KMS-11 (cell line): ENCODE measurements around the gene CAP1.

ENCODE experiments used
- H2AFZ ChIP-seq: fragments of 200-600 bp; sonication (generic); 2 replicates; pipeline ENCODE4 v1.6.1; 2016; ENCODE audit warnings: antibody characterized with exemption, mixed run types, low read depth
- H3K27ac ChIP-seq: fragments of 200-600 bp; sonication (generic); 2 replicates; pipeline ENCODE4 v1.6.1; 2016; ENCODE audit warnings: mild to moderate bottlenecking, mixed run types
- H3K27me3 ChIP-seq: fragments of 200-600 bp; sonication (generic); 2 replicates; pipeline ENCODE4 v1.6.1; 2017; ENCODE audit warnings: mild to moderate bottlenecking, low read depth, mixed run types, moderate library complexity; ENCODE audit not compliant: insufficient read depth
- H3K36me3 ChIP-seq: fragments of 200-600 bp; sonication (generic); 2 replicates; pipeline ENCODE4 v1.6.1; 2017; ENCODE audit warnings: mild to moderate bottlenecking, mixed run types; ENCODE audit not compliant: insufficient read depth
- H3K4me1 ChIP-seq: fragments of 200-600 bp; sonication (generic); 2 replicates; pipeline ENCODE4 v1.6.1; 2016; ENCODE audit warnings: mild to moderate bottlenecking, low read depth, mixed run types; ENCODE audit not compliant: poor library complexity, severe bottlenecking
- H3K4me2 ChIP-seq: fragments of 200-600 bp; sonication (generic); 2 replicates; pipeline ENCODE4 v1.7.0; 2016; ENCODE audit warnings: mild to moderate bottlenecking, mixed run types
- H3K4me3 ChIP-seq: fragments of 200-600 bp; sonication (generic); IDR thresholded peaks from 2 replicates; pipeline ENCODE4 v1.6.1; 2017; ENCODE audit warnings: low read depth, low read length, mixed read lengths; ENCODE audit not compliant: insufficient read depth
- H3K79me2 ChIP-seq: fragments of 200-600 bp; sonication (generic); 2 replicates; pipeline ENCODE4 v1.6.1; 2016; ENCODE audit warnings: low read depth, mixed run types; ENCODE audit not compliant: insufficient read depth
- H3K9ac ChIP-seq: fragments of 200-600 bp; sonication (generic); 2 replicates; pipeline ENCODE4 v1.6.1; 2016; ENCODE audit warnings: mild to moderate bottlenecking, mixed run types
- H4K20me1 ChIP-seq: fragments of 200-600 bp; sonication (generic); 2 replicates; pipeline ENCODE4 v1.6.1; 2016; ENCODE audit warnings: mild to moderate bottlenecking, mixed run types; ENCODE audit not compliant: insufficient read depth
- TF ChIP-seq, protein P1 (sequence below): fragments of 200-600 bp; sonication (generic); conservative IDR thresholded peaks from 2 replicates; pipeline ENCODE4 v1.6.1; 2017; ENCODE audit warnings: low read depth, mild to moderate bottlenecking, antibody characterized with exemption, low read length, moderate library complexity, mixed read lengths

CAP1 gene

GRCh38 chr1:40029608-40030007 is 10.9 kb upstream of the CAP1 start:
- H3K4me3 ChIP-seq = no peak overlapping the region
- no peak overlapping the region for H3K4me2 ChIP-seq
- H3K4me1 ChIP-seq = no peaks in the 10 kb centered on the region
- H2AFZ ChIP-seq = no peak overlapping the region
- H3K9ac ChIP-seq = no peak overlapping the region
- TF ChIP-seq, protein P1, sequence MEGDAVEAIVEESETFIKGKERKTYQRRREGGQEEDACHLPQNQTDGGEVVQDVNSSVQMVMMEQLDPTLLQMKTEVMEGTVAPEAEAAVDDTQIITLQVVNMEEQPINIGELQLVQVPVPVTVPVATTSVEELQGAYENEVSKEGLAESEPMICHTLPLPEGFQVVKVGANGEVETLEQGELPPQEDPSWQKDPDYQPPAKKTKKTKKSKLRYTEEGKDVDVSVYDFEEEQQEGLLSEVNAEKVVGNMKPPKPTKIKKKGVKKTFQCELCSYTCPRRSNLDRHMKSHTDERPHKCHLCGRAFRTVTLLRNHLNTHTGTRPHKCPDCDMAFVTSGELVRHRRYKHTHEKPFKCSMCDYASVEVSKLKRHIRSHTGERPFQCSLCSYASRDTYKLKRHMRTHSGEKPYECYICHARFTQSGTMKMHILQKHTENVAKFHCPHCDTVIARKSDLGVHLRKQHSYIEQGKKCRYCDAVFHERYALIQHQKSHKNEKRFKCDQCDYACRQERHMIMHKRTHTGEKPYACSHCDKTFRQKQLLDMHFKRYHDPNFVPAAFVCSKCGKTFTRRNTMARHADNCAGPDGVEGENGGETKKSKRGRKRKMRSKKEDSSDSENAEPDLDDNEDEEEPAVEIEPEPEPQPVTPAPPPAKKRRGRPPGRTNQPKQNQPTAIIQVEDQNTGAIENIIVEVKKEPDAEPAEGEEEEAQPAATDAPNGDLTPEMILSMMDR = no peak
- H4K20me1 ChIP-seq = no peaks in the 10 kb centered on the region
- H3K27ac ChIP-seq = no peak overlapping the region
- H3K79me2 ChIP-seq = no peaks in the 10 kb centered on the region
- H3K36me3 ChIP-seq = no peaks in the 10 kb centered on the region
- no peaks in the 10 kb centered on the region for H3K27me3 ChIP-seq

- H2AFZ ChIP-seq = no peak overlapping the region
- no peaks in the 10 kb centered on the region for H4K20me1 ChIP-seq
- no peak overlapping the region for H3K4me3 ChIP-seq
- H3K4me1 ChIP-seq = no peaks in the 10 kb centered on the region
- no peak overlapping the region for H3K4me2 ChIP-seq
- TF ChIP-seq, protein P1 = no peak
- no peaks in the 10 kb centered on the region for H3K27me3 ChIP-seq
- H3K9ac ChIP-seq = no peak overlapping the region
- no peak overlapping the region for H3K27ac ChIP-seq
- H3K79me2 ChIP-seq = no peaks in the 10 kb centered on the region
- no peaks in the 10 kb centered on the region for H3K36me3 ChIP-seq
These were observed 9.9 kb upstream of the CAP1 start for GRCh38 chr1:40030528-40031135.

DNA sequence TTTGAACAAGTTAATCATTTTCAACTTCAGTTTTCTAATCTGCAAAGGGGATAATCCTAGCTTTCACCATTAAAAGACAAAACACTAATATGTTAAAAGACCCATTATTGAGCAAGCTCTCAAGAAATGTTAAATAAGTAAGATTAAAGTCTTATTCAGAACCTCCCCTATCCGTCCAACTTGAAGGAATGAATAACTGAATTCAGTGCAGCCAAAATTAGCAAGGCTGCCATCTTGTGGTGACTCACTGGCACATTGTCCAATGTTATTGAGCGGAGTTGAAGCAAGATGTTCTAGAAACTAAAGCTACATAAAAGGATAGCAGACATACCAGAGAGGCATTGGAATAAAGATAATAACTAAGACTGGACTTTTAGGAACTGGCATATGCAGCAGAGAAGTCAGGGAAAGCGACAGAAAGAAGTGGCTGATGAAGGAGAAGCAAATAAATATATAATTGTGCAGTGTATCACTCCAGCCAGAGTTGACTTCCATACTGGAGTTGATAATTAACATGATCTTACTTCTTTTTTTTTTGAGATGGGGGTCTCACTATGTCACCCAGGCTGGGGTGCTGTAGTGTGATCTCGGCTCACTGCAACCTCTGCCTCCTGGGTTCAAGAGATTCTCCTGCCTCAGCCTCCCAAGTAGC is 8.2 kb upstream of the CAP1 start:
- H3K79me2 ChIP-seq = no peaks in the 10 kb centered on the region
- H3K27me3 ChIP-seq = no peaks in the 10 kb centered on the region
- H3K27ac ChIP-seq = no peak overlapping the region
- no peaks in the 10 kb centered on the region for H3K36me3 ChIP-seq
- peak overlapping the region; percentile 17; the same call in 1 of the 2 replicates for H2AFZ ChIP-seq
- no peak overlapping the region for H3K4me3 ChIP-seq
- no peaks in the 10 kb centered on the region for H3K4me1 ChIP-seq
- no peak overlapping the region for H3K9ac ChIP-seq
- no peaks in the 10 kb centered on the region for H4K20me1 ChIP-seq
- H3K4me2 ChIP-seq = no peak overlapping the region
- TF ChIP-seq, protein P1 = peak; percentile 73

DNA sequence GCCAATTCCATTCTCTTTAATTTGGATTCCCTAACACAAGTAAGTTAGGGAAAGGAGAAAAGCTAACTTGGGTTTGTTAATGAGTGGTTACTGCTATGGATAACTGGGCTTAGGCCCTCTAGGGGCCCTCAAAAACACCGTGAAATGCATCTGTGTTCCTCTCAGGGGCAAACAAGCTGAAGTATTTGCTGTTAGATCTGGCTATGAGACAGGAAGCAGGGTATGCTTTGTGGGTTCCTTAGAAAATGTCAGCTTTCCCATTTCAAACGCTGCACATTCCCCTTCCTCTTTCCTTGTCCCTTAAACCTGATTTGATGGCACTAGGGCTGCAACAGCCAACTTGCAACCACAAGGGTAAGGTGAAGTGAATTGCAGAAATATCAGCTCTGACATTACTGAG is 5.7 kb upstream of the CAP1 start:
- Histone ChIP-seq H3K4me2 (no peak overlapping the region), H3K27ac (no peak overlapping the region), H3K27me3 (no peaks in the 10 kb centered on the region), H2AFZ (no peak overlapping the region), H3K79me2 (no peaks in the 10 kb centered on the region), H4K20me1 (no peaks in the 10 kb centered on the region), H3K4me1 (peaks cover 16% of the 10 kb centered on the region), H3K36me3 (no peaks in the 10 kb centered on the region), H3K9ac (no peak overlapping the region), H3K4me3 (no peak overlapping the region)
- TF ChIP-seq, protein P1 = no peak
